OCI-LY1 (cell line): ENCODE results near the gene DNAJB6.

ENCODE experiments used
- H2AFZ ChIP-seq: fragments of 200-600 bp; sonication (generic), shearing (Covaris generic); 2 replicates; pipeline ENCODE4 v1.6.0; 2014; ENCODE audit warnings: antibody characterized with exemption, mild to moderate bottlenecking, low read length
- H3F3A ChIP-seq: fragments of 200-600 bp; sonication (generic), shearing (Covaris generic); 2 replicates; pipeline ENCODE4 v1.6.0; 2014; ENCODE audit warnings: mild to moderate bottlenecking, antibody characterized with exemption, low read length, moderate library complexity; ENCODE audit not compliant: insufficient read depth
- H3K27ac ChIP-seq: fragments of 200-600 bp; sonication (generic); 2 replicates; pipeline ENCODE4 v1.5.1; 2014; ENCODE audit warnings: low read length, mixed run types, mild to moderate bottlenecking, low read depth; ENCODE audit not compliant: poor library complexity, severe bottlenecking
- H3K27me3 ChIP-seq: fragments of 200-600 bp; sonication (generic); 2 replicates; pipeline ENCODE4 v1.6.0; 2014; ENCODE audit warnings: antibody characterized with exemption, mild to moderate bottlenecking, low read length, moderate library complexity; ENCODE audit not compliant: insufficient read depth
- H3K36me3 ChIP-seq: fragments of 200-600 bp; sonication (generic); 2 replicates; pipeline ENCODE4 v1.6.1; 2014; ENCODE audit warnings: mild to moderate bottlenecking, antibody characterized with exemption, low read length, moderate library complexity, mixed read lengths; ENCODE audit not compliant: insufficient read depth
- H3K4me1 ChIP-seq: fragments of 200-600 bp; sonication (generic); 2 replicates; pipeline ENCODE4 v1.5.1; 2014; ENCODE audit warnings: mild to moderate bottlenecking, low read length, moderate library complexity; ENCODE audit not compliant: insufficient read depth, severe bottlenecking
- H3K4me2 ChIP-seq: fragments of 200-600 bp; sonication (generic), shearing (Covaris generic); 2 replicates; pipeline ENCODE4 v1.6.1; 2014; ENCODE audit warnings: low read length
- H3K4me3 ChIP-seq: fragments of 200-600 bp; sonication (generic); 2 replicates; pipeline ENCODE4 v1.5.1; 2014; ENCODE audit warnings: low read length, low read depth, mild to moderate bottlenecking, mixed read lengths; ENCODE audit not compliant: poor library complexity, severe bottlenecking
- H3K79me2 ChIP-seq: fragments of 200-600 bp; shearing (Covaris generic); 2 replicates; pipeline ENCODE4 v1.6.1; 2016; ENCODE audit warnings: mixed run types, low read length, mixed read lengths; ENCODE audit not compliant: insufficient read depth
- H3K9ac ChIP-seq: fragments of 200-600 bp; sonication (generic), shearing (Covaris generic); 2 replicates; pipeline ENCODE4 v1.6.1; 2014; ENCODE audit warnings: mild to moderate bottlenecking, low read length, mixed read lengths
- H3K9me2 ChIP-seq: fragments of 200-600 bp; sonication (generic), shearing (Covaris generic); 2 replicates; pipeline ENCODE4 v1.6.1; 2014; ENCODE audit warnings: low read depth, mild to moderate bottlenecking, low read length, mixed read lengths
- H3K9me3 ChIP-seq: fragments of 200-600 bp; shearing (Covaris generic); 2 replicates; pipeline ENCODE4 v1.6.1; 2014; ENCODE audit warnings: low read length, mixed read lengths
- H4K20me1 ChIP-seq: fragments of 200-600 bp; sonication (generic), shearing (Covaris generic); 2 replicates; pipeline ENCODE4 v1.6.0; 2016; ENCODE audit warnings: mild to moderate bottlenecking, low read length; ENCODE audit not compliant: insufficient read depth
- CTCF ChIP-seq: fragments of 200-600 bp; sonication (generic), shearing (Covaris generic); IDR thresholded peaks from 2 replicates; pipeline ENCODE4 v1.5.1; 2017; ENCODE audit warnings: mild to moderate bottlenecking, antibody characterized with exemption, low read length, moderate library complexity, mixed read lengths
- EZH2 ChIP-seq: fragments of 200-600 bp; sonication (generic), shearing (Covaris generic); IDR thresholded peaks from 2 replicates; pipeline ENCODE4 v1.8.0; 2017; ENCODE audit warnings: borderline replicate concordance, mixed run types, mild to moderate bottlenecking, antibody characterized with exemption, low read length, moderate library complexity, mixed read lengths

DNAJB6 gene

GRCh38 chr7:157431951-157432540, 95.2 kb downstream of the DNAJB6 start:
- Histone ChIP-seq H3K27me3 (peaks cover 4% of the 10 kb centered on the region; the same call in 1 of the 2 replicates), H3K4me2 (no peak overlapping the region), H3K36me3 (no peaks in the 10 kb centered on the region), H3K4me1 (no peaks in the 10 kb centered on the region), H3F3A (peaks cover 4% of the 10 kb centered on the region; the same call in 1 of the 2 replicates), H3K9ac (no peak overlapping the region), H3K27ac (no peak overlapping the region), H2AFZ (no peak overlapping the region), H3K4me3 (no peak overlapping the region), H4K20me1 (no peaks in the 10 kb centered on the region), H3K9me2 (no peaks in the 10 kb centered on the region), H3K9me3 (no peaks in the 10 kb centered on the region), H3K79me2 (no peaks in the 10 kb centered on the region)
- TF ChIP-seq EZH2 (no peak), CTCF (no peak)

- Histone ChIP-seq H4K20me1 (no peaks in the 10 kb centered on the region), H3K4me3 (no peak overlapping the region), H3K4me2 (no peak overlapping the region), H3K4me1 (no peaks in the 10 kb centered on the region), H3K9me2 (no peaks in the 10 kb centered on the region), H3K27ac (no peak overlapping the region), H3K36me3 (no peaks in the 10 kb centered on the region), H3K9me3 (no peaks in the 10 kb centered on the region), H3K27me3 (peaks cover 4% of the 10 kb centered on the region; the same call in 1 of the 2 replicates), H3F3A (peaks cover 4% of the 10 kb centered on the region; the same call in 1 of the 2 replicates), H3K79me2 (no peaks in the 10 kb centered on the region), H3K9ac (no peak overlapping the region), H2AFZ (no peak overlapping the region)
- no peak for TF ChIP-seq CTCF
- no peak for TF ChIP-seq EZH2
Observed at GRCh38 chr7:157432541-157432956, 95.7 kb downstream of the DNAJB6 start.

GRCh38 chr7:157432957-157433576, 96.3 kb downstream of the DNAJB6 start:
- no peak overlapping the region for H2AFZ ChIP-seq

More at GRCh38 chr7:157432957-157433576, 96.3 kb downstream of the DNAJB6 start:
- no peaks in the 10 kb centered on the region for H3K9me2 ChIP-seq
- no peaks in the 10 kb centered on the region for H3K4me1 ChIP-seq
- H3F3A ChIP-seq, result peaks cover 4% of the 10 kb centered on the region; the same call in 1 of the 2 replicates
- H3K27ac ChIP-seq, result no peak overlapping the region
- H3K27me3 ChIP-seq, result peaks cover 4% of the 10 kb centered on the region; the same call in 1 of the 2 replicates
- H4K20me1 ChIP-seq, result no peaks in the 10 kb centered on the region
- H3K4me3 ChIP-seq, result no peak overlapping the region
- H3K4me2 ChIP-seq, result no peak overlapping the region
- no peaks in the 10 kb centered on the region for H3K9me3 ChIP-seq
- H3K79me2 ChIP-seq, result no peaks in the 10 kb centered on the region
- no peak overlapping the region for H3K9ac ChIP-seq
- TF ChIP-seq EZH2, result no peak
- peak; percentile 96 for TF ChIP-seq CTCF
- no peaks in the 10 kb centered on the region for H3K36me3 ChIP-seq
